Measurements from ENCODE around the gene IL24.

IL24 gene

DNA sequence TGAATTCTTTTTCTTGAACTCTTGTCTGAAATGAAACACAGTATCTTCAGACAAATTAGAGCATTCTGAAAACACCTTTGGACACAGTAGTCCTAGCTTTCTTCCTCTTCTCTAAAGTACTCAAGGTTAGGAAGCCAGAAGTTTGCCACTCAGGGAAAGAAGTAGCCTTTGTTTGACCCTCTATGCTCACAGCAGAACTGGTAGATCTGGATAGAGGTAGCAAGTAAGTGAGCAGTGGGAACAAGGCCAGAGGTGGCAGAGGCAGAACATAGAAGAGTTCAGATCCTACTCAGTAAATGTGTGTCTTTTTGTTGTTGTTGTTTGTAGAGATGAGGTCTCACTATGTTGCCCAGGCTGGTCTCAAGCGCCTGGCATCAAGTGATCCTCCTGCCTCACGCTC is 56.4 kb downstream of the IL24 start:
- DNase-seq (ENCODE audit: low spot score) = no peak

All from iPS-NIHi11 (cell line).